Measurements from ENCODE around the gene NR3C2. TPM values are rescaled to one million over a fixed set of nuclear protein-coding genes. Genes with fewer than 3 reads are reported as not detected.

NR3C2 gene
- total RNA-seq, 1 donor from 2014 or later: 5.7 TPM

GRCh38 chr4:148034813-148035212 is 407.4 kb downstream of the NR3C2 start:
- DNase-seq (ENCODE audit: low spot score in 2 of 2) (no peak), FAIRE-seq (no peak)

- DNase-seq (ENCODE audit: low spot score in 2 of 2): no peak
- no peak for FAIRE-seq
Observed at GRCh38 chr4:148030193-148030873, 411.9 kb downstream of the NR3C2 start.

DNA sequence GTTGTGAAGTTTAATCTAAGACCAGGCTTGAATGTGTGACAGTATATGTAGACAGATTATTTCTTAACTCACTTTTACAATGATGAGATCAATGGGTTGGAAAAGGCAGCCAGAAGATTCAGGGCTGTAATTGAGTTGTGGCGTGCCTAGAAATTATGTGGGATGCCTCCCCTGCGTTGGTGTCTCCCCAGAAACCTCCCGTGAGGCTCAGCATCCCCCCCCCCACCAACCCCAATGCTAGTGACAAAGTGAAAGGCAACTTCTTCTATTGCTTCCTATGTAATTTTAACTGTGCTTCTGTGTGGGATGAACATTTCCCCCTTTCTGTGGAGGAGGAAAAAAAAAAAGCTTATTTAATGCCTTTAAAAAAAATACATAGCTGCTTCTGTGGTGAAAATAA is 412.4 kb downstream of the NR3C2 start:
- DNase-seq (ENCODE audit: low spot score in 2 of 2): no peak
- FAIRE-seq: no peak
